Peyer's patch (tissue), 4 donors: ENCODE measurements around the gene GPR142. TPM values are rescaled to one million over a fixed set of nuclear protein-coding genes. Genes with fewer than 3 reads are reported as not detected.
A peak's percentile ranks its signal among the peaks of the same experiment; 100 is the strongest.

ENCODE experiments used
- DNase-seq, 3 donors: peaks; one replicate each; pipeline ENCODE4 v3.0.0-alpha.2; 2017 to 2019
- H3K27ac ChIP-seq, 4 donors: fragments of 200-600 bp; sonication (generic); one replicate each; pipeline ENCODE4 v1.5.1; 2016 to 2019
- H3K27me3 ChIP-seq, 2 donors: fragments of 200-600 bp; sonication (generic); one replicate each; pipeline ENCODE4 v1.5.1; 2019
- H3K36me3 ChIP-seq, 3 donors: fragments of 200-600 bp; sonication (generic); one replicate each; pipeline ENCODE4 v1.5.1; 2016 to 2019
- H3K4me1 ChIP-seq, 4 donors: fragments of 200-600 bp; sonication (generic); one replicate each; pipeline ENCODE4 v1.5.1; 2016 to 2019
- H3K4me3 ChIP-seq, 4 donors: fragments of 200-600 bp; sonication (generic); 1 replicate in 3 of 4; 2 replicates in 1 of 4; pipeline ENCODE4 v1.5.1; 2016 to 2019; ENCODE audit warnings: mild to moderate bottlenecking in 1 of 4
- H3K9me3 ChIP-seq, 4 donors: fragments of 200-600 bp; sonication (generic); one replicate each; pipeline ENCODE4 v1.5.1; 2016 to 2019; ENCODE audit warnings: mild to moderate bottlenecking in 1 of 4
- CTCF ChIP-seq, 6 experiments: fragments of 450-650 bp in 4 of 6; fragments of 200-600 bp in 2 of 6; sonication (generic) in 1 of 6; IDR thresholded peaks; one replicate each; pipeline ENCODE4 v1.5.1; 2017 to 2019; ENCODE audit warnings: antibody characterized with exemption in 6 of 6, mild to moderate bottlenecking in 3 of 6, moderate library complexity in 1 of 6
- POLR2A ChIP-seq, 2 donors: fragments of 450-650 bp; IDR thresholded peaks; one replicate each; pipeline ENCODE4 v1.5.1; 2017; ENCODE audit warnings: antibody characterized with exemption in 2 of 2, mild to moderate bottlenecking in 2 of 2, moderate library complexity in 2 of 2
- total RNA-seq, 4 donors: library from RNA; depleted of rRNA; stranded (reverse); fragments of >200 nt; gene quantifications; one replicate each; pipeline ENCODE4 v1.1.0, GENCODE V29; 2016

Gene GPR142
- total RNA-seq, 4 donors from 2014 or later: 0.53 to 1.1 (median 0.85) TPM; not detected in 1

GRCh38 chr17:74379495-74380085 is 12.3 kb downstream of the GPR142 start:
- peak; percentile 92 to 96 (median 96) for DNase-seq
- H3K9me3 ChIP-seq: no peaks in the 10 kb centered on the region
- H3K4me1 ChIP-seq: peaks cover 0 to 23% (median 6%) of the 10 kb centered on the region in 4 donors
- H3K27ac ChIP-seq: peak overlapping the region in 3 of 4 donors; percentile 48 to 88 (median 87)
- peak in 1 of 2 donors; percentile 37 for TF ChIP-seq POLR2A (IDR thresholded peaks at IDR 0.05)
- peak; percentile 83 to 98 (median 96) for TF ChIP-seq CTCF (IDR thresholded peaks at IDR 0.05)
- no peaks in the 10 kb centered on the region for H3K27me3 ChIP-seq
- peak overlapping the region in 3 of 4 donors; percentile 10 to 31 (median 19) for H3K4me3 ChIP-seq
- no peaks in the 10 kb centered on the region for H3K36me3 ChIP-seq

- Histone ChIP-seq H3K27me3 (no peaks in the 10 kb centered on the region), H3K9me3 (no peaks in the 10 kb centered on the region), H3K27ac (peak overlapping the region in 3 of 4 donors; percentile 48 to 88 (median 87)), H3K4me3 (peak overlapping the region in 2 of 4 donors; percentile 19 to 31), H3K36me3 (no peaks in the 10 kb centered on the region), H3K4me1 (peaks cover 0 to 23% (median 6%) of the 10 kb centered on the region in 4 donors)
- DNase-seq: peak in 2 of 3 donors; percentile 63 to 74
- TF ChIP-seq POLR2A (IDR thresholded peaks at IDR 0.05) (peak in 1 of 2 donors; percentile 9), CTCF (IDR thresholded peaks at IDR 0.05) (peak in 3 of 6 experiments; percentile 71 to 78 (median 74))
These were observed 13.0 kb downstream of the GPR142 start for GRCh38 chr17:74380086-74380958.

- Histone ChIP-seq H3K4me3 (no peak overlapping the region), H3K27me3 (no peaks in the 10 kb centered on the region), H3K9me3 (no peaks in the 10 kb centered on the region), H3K36me3 (no peaks in the 10 kb centered on the region), H3K4me1 (peaks cover 0 to 25% (median 6%) of the 10 kb centered on the region in 4 donors), H3K27ac (peak overlapping the region in 3 of 4 donors; percentile 48 to 88 (median 87))
- DNase-seq: peak in 1 of 3 donors; percentile 57
- TF ChIP-seq CTCF (IDR thresholded peaks at IDR 0.05) (no peak), POLR2A (IDR thresholded peaks at IDR 0.05) (no peak)
These were observed 13.9 kb downstream of the GPR142 start for GRCh38 chr17:74380959-74381808.

GRCh38 chr17:74383141-74383540 is 15.8 kb downstream of the GPR142 start:
- Histone ChIP-seq H3K4me3 (no peak overlapping the region), H3K4me1 (peaks cover 0 to 33% (median 9%) of the 10 kb centered on the region in 4 donors), H3K27ac (no peak overlapping the region), H3K9me3 (no peaks in the 10 kb centered on the region), H3K36me3 (no peaks in the 10 kb centered on the region), H3K27me3 (no peaks in the 10 kb centered on the region)
- DNase-seq: no peak
- TF ChIP-seq POLR2A (IDR thresholded peaks at IDR 0.05) (no peak), CTCF (IDR thresholded peaks at IDR 0.05) (no peak)

GRCh38 chr17:74385201-74385600 is 17.9 kb downstream of the GPR142 start:
- H3K36me3 ChIP-seq: no peaks in the 10 kb centered on the region
- no peak overlapping the region for H3K27ac ChIP-seq
- no peak for TF ChIP-seq POLR2A (IDR thresholded peaks at IDR 0.05)
- no peak for TF ChIP-seq CTCF (IDR thresholded peaks at IDR 0.05)
- H3K27me3 ChIP-seq: no peaks in the 10 kb centered on the region
- no peak for DNase-seq
- peaks cover 0 to 21% (median 2%) of the 10 kb centered on the region in 4 donors for H3K4me1 ChIP-seq
- H3K4me3 ChIP-seq: no peak overlapping the region
- H3K9me3 ChIP-seq: no peaks in the 10 kb centered on the region
